Measurements from ENCODE around the gene ZCWPW1. TPM values are rescaled to one million over a fixed set of nuclear protein-coding genes. Genes with fewer than 3 reads are reported as not detected.
"Not testable (repeated sequence)": the region's sequence is repeated elsewhere in the genome, so short reads cannot be mapped to it uniquely, and the experiment has no call there.

ZCWPW1 gene
- polyA plus RNA-seq, 12 donors: 4.5 to 17.3 (median 6.5) TPM; not detected in 1

GRCh38 chr7:100406767-100407166 lies 21.7 kb downstream of the ZCWPW1 start:
- DNase-seq: no peak

DNA sequence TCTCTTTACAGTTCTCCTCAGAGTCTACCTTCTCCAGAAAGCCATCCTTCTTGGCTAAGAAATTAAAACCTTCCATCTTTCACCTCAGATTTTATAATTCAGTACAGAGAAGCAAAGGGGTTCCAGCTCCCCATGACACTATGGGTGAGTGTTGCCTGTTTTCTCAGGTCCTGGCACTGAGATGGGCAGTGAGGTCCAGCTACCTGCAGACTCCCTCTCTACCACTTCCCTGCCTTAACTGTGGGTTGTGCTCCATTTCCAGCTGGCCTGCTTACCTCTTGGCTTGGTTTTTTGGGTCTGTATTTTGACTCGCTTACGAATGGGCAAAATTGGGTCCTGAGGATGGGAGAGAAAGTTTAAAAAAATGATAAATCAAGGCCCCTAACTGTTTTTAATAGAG lies 26.3 kb downstream of the ZCWPW1 start:
- DNase-seq: no peak

DNA sequence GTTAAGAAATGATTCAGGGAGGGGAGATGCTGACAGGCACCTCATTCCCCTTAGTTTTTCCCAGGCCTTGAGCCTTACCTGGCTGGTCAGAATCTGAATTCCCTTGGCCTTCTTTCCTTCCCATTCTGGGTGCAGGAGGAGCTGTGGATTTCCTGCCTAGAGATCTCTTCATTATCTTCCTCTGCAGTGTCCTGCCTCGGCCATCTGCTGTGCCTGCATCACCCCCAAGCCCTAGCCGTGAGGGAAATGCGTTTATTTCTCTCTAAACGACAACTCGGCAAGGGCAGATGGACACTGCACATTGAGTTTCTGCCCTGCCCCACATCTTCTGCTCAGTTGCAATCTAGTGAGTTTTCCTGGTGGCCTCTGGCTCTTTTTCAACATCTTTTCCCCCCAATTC lies 26.7 kb downstream of the ZCWPW1 start:
- DNase-seq: no peak

GRCh38 chr7:100400656-100401055 lies 27.8 kb downstream of the ZCWPW1 start:
- DNase-seq: no peak

- no peak for DNase-seq
Measured at GRCh38 chr7:100400041-100400440, 28.5 kb downstream of the ZCWPW1 start.

DNA sequence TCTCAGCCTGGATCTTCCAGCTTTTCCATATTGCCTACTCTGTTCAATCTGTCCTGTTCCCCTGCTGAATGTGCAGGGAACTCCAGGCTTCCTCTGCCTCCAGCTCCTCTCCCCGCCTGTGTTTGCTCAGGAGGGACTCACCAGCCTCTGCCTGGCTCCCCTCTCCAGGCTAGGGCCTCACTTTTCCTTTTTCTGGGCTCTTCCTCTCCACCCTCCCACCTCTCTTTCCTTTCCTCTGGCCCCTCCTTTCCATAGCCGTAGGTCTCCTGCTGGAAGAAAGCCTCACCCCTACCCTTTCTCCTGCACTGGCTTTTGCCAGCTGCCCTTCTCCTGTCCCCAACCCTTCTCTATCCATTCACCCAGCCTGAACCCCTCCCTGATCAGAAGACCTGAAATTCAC lies 30.3 kb downstream of the ZCWPW1 start:
- no peak for DNase-seq

GRCh38 chr7:100397315-100398081 lies 31.0 kb downstream of the ZCWPW1 start:
- no peak for DNase-seq

DNA sequence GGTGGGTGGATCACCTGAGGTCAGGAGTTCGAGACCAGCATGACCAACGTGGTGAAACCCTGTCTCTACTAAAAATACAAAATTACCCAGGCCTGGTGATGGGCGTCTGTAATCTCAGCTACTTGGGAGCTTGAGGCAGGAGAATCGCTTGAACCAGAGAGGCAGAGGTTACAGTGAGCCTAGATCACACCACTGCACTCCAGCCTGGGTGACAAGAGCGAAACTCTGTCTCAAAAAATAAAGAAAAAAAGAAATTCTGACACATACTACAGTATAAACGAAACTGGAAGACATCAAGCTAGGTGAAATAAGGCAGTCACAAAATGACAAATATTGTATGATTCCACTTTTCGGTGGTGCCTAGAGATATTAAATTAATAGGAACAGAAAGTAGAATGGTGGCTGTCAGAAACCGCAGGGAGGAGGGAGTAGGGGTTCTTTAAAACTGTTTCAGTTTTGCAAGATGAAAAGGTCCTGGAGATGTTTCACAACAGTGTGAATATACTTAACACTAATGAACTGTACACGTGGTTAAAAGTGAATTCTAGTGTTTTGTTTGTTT lies 32.0 kb downstream of the ZCWPW1 start:
- DNase-seq: no peak

GRCh38 chr7:100394077-100394476 lies 34.4 kb downstream of the ZCWPW1 start:
- no peak for DNase-seq

DNA sequence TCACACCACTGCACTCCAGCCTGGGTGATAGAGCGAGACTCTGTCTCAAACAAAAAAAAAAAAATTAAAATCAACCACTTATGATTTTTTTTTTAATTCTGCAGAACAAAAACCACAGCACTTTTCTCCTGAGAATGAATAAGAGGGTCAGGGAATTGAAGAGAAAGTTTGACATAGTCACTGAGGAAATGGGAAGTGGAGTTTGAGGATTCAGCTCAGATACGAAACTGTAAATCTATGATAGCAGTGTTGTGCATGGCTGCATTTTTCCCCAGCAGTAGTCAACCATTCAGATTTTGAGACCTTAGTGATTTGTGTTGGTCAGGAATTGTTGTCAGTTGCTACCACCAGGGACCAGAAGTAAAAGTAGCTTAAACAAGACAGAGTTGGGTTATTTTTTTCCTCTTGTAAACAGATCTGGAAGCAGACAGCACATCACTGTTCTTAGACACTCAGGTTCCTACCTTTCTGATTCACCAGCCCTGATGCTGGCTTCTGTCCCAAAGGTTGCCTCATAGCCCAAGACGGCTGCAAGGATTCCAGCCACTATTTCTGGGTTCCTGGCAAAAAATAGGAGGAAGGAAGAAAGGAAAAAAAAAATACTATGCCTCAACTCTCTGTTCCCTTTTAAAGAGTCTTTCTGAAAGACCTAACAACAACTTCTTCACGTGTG lies 35.1 kb downstream of the ZCWPW1 start:
- no peak for DNase-seq

- DNase-seq: no peak
Measured at GRCh38 chr7:100390286-100391009, 38.1 kb downstream of the ZCWPW1 start.

GRCh38 chr7:100389437-100390088 lies 38.9 kb downstream of the ZCWPW1 start:
- no peak for DNase-seq

- no peak for DNase-seq
Measured at GRCh38 chr7:100387695-100388094, 40.8 kb downstream of the ZCWPW1 start.

- no peak for DNase-seq
Measured at GRCh38 chr7:100386940-100387339, 41.6 kb downstream of the ZCWPW1 start.

DNA sequence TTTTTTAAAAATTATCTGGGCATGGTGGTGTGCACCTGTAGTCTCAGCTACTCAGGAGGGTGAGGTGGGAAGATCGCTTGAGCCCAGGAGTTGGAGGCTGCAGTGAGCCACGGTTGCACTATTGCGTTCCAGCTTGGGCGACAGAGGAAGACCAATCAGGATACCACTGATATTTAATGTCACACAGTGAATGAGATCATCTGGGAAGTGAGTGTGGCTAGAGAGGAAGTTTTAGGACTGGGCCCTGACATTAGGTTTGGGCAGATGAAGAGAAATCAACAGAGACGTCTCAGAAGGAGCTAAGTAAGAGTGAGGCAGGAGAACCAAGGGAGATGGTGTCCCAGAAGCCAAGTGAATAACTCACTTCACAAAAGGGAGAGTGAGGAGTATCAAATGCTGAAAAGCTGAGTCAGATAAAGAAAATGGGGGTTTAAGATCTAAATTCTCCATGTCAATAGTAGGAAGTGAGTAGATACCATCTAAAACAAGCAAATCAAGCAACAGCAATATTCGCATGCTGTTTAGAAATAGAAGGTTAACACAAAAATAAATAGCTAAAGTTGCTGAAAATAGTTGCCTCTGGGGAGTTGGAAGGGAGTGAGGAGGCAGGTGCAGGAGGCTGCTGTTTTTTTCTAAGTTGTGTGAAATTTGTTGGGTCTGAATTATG lies 43.7 kb downstream of the ZCWPW1 start:
- DNase-seq: no peak

- not testable (repeated sequence) for DNase-seq
Measured at GRCh38 chr7:100382234-100382853, 46.2 kb downstream of the ZCWPW1 start.

- not testable (repeated sequence) for DNase-seq
Measured at GRCh38 chr7:100381531-100382233, 46.8 kb downstream of the ZCWPW1 start.

- no peak for DNase-seq
Measured at GRCh38 chr7:100380196-100380595, 48.3 kb downstream of the ZCWPW1 start.

DNA sequence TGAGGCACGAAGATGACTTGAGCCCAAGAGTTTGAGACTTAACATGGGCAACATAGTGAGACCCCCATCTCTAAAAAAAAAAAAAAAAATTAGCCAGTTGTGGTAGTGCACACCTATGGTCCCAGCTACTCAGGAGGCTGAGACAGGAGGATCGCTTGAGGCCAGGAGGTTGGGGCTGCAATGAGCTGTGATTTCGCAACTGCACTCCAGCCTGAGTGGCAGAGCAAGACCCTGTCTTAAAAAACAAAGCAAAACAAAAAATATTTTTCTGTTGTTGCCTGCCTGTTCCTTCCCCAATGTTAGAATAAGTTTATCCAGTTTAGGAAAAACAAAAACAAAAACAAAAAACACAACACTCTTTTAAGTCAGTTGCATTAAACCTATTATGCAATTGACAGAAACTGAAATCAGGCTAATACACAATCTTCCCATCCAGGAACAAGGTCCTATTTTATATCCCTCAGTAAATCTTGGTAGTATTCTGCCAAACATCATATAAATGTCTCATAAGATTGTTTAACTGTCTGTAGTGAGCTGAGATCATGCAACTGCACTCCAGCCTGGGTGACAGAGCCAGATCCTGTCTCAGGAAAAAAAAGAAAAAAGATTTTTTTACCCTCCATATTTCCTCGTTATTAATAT lies 50.3 kb downstream of the ZCWPW1 start:
- DNase-seq: no peak

GRCh38 chr7:100376066-100376465 lies 52.4 kb downstream of the ZCWPW1 start:
- DNase-seq: no peak
